Uterus (tissue), 4 donors: ENCODE data around the gene GNG7. TPM values are rescaled to one million over a fixed set of nuclear protein-coding genes. Genes with fewer than 3 reads are reported as not detected.

ENCODE experiments used
- DNase-seq, 2 donors: peaks; one replicate each; pipeline ENCODE4 v3.0.0-alpha.2; 2019 to 2020
- H3K27ac ChIP-seq, 2 donors: fragments of 200-600 bp; sonication (generic); 1 replicate in 1 of 2; 2 replicates in 1 of 2; pipeline ENCODE4 v1.5.1; 2016 to 2018
- H3K27me3 ChIP-seq, 2 donors: fragments of 200-600 bp; sonication (generic); one replicate each; pipeline ENCODE4 v1.5.1; 2018 to 2019; ENCODE audit warnings: control low read depth in 1 of 2
- H3K36me3 ChIP-seq, 2 donors: fragments of 200-600 bp; sonication (generic); one replicate each; pipeline ENCODE4 v1.5.1; 2019; ENCODE audit warnings: control low read depth in 1 of 2
- H3K4me1 ChIP-seq, 2 donors: fragments of 200-600 bp; sonication (generic); one replicate each; pipeline ENCODE4 v1.5.1; 2018 to 2019; ENCODE audit warnings: control low read depth in 1 of 2
- H3K4me3 ChIP-seq, 2 donors: fragments of 200-600 bp; sonication (generic); 1 replicate in 1 of 2; 2 replicates in 1 of 2; pipeline ENCODE4 v1.5.1; 2018 to 2019; ENCODE audit warnings: mild to moderate bottlenecking in 1 of 2
- H3K9me3 ChIP-seq, 2 donors: fragments of 200-600 bp; sonication (generic); one replicate each; pipeline ENCODE4 v1.5.1; 2019; ENCODE audit warnings: control low read depth in 1 of 2
- CTCF ChIP-seq, 4 experiments: fragments of 200-600 bp in 2 of 4; fragments of 450-650 bp in 2 of 4; sonication (generic) in 2 of 4; IDR thresholded peaks; one replicate each; pipeline ENCODE4 v1.5.1; 2016 to 2019; ENCODE audit warnings: antibody characterized with exemption in 4 of 4, mild to moderate bottlenecking in 2 of 4, moderate library complexity in 1 of 4
- POLR2A ChIP-seq, 2 donors: fragments of 450-650 bp; IDR thresholded peaks; one replicate each; pipeline ENCODE4 v1.6.1; 2016; ENCODE audit warnings: antibody characterized with exemption in 2 of 2, mild to moderate bottlenecking in 1 of 2, moderate library complexity in 1 of 2
- intact Hi-C: fragments of 100-400 bp; cut with DNase I; formaldehyde crosslinking; loops from one replicate; pipeline ENCODE4 v1.15.1; 2023; ENCODE audit warnings: low total_unique reads
- total RNA-seq, 4 donors: library from RNA; depleted of rRNA in 3 of 4; stranded (reverse); fragments of >200 nt in 3 of 4; gene quantifications; one replicate each; pipeline versions ENCODE4 v1.1.0 to v1.2.4, GENCODE V29; 2014 to 2023
- donor health status: DM: yes; HTN: yes; CAD: no.

The GNG7 gene
- total RNA-seq, 4 donors from 2014 or later = 0.88 to 11.1 (median 3.2) TPM

GRCh38 chr19:2719232-2719735, 16.8 kb upstream of the GNG7 start:
- Histone ChIP-seq H3K27ac (no peak overlapping the region), H3K9me3 (no peaks in the 10 kb centered on the region)
- intact Hi-C loops = no loop called here

GRCh38 chr19:2717638-2718541, 15.4 kb upstream of the GNG7 start:
- no peak for DNase-seq
- H3K4me3 ChIP-seq = no peak overlapping the region
- H3K36me3 ChIP-seq = no peaks in the 10 kb centered on the region
- H3K9me3 ChIP-seq = no peaks in the 10 kb centered on the region
- TF ChIP-seq POLR2A (IDR thresholded peaks at IDR 0.05) = no peak
- TF ChIP-seq CTCF (IDR thresholded peaks at IDR 0.05) = no peak
- peaks cover 0 to 22% of the 10 kb centered on the region in 2 donors for H3K4me1 ChIP-seq
- H3K27me3 ChIP-seq = no peaks in the 10 kb centered on the region
- intact Hi-C loops = no loop called here
- no peak overlapping the region for H3K27ac ChIP-seq

More at GRCh38 chr19:2719232-2719735, 16.8 kb upstream of the GNG7 start:
- no peak for DNase-seq
- Histone ChIP-seq H3K27me3 (no peaks in the 10 kb centered on the region), H3K4me3 (no peak overlapping the region), H3K4me1 (peaks cover 0 to 32% of the 10 kb centered on the region in 2 donors), H3K36me3 (no peaks in the 10 kb centered on the region)
- TF ChIP-seq POLR2A (IDR thresholded peaks at IDR 0.05) = no peak

GRCh38 chr19:2716722-2717637, 14.5 kb upstream of the GNG7 start:
- no peaks in the 10 kb centered on the region for H3K27me3 ChIP-seq
- TF ChIP-seq POLR2A (IDR thresholded peaks at IDR 0.05) = no peak
- no peak for TF ChIP-seq CTCF (IDR thresholded peaks at IDR 0.05)
- H3K4me3 ChIP-seq = no peak overlapping the region
- no peaks in the 10 kb centered on the region for H3K36me3 ChIP-seq
- H3K27ac ChIP-seq = no peak overlapping the region
- H3K4me1 ChIP-seq = peaks cover 0 to 14% of the 10 kb centered on the region in 2 donors
- no peaks in the 10 kb centered on the region for H3K9me3 ChIP-seq
- intact Hi-C loops = no loop called here
- DNase-seq = no peak

GRCh38 chr19:2716275-2716650, 13.8 kb upstream of the GNG7 start:
- intact Hi-C loops = no loop called here
- H3K36me3 ChIP-seq = no peaks in the 10 kb centered on the region

More at GRCh38 chr19:2716275-2716650, 13.8 kb upstream of the GNG7 start:
- TF ChIP-seq CTCF (IDR thresholded peaks at IDR 0.05) (no peak), POLR2A (IDR thresholded peaks at IDR 0.05) (no peak)
- Histone ChIP-seq H3K27ac (no peak overlapping the region), H3K4me1 (peaks cover 0 to 10% of the 10 kb centered on the region in 2 donors), H3K9me3 (no peaks in the 10 kb centered on the region), H3K27me3 (no peaks in the 10 kb centered on the region), H3K4me3 (no peak overlapping the region)
- DNase-seq = no peak
